Measurements from ENCODE around the gene TSSK1B. TPM values are rescaled to one million over a fixed set of nuclear protein-coding genes. Genes with fewer than 3 reads are reported as not detected.

Gene TSSK1B
- total RNA-seq, 2 experiments from 2014 or later = not detected

DNA sequence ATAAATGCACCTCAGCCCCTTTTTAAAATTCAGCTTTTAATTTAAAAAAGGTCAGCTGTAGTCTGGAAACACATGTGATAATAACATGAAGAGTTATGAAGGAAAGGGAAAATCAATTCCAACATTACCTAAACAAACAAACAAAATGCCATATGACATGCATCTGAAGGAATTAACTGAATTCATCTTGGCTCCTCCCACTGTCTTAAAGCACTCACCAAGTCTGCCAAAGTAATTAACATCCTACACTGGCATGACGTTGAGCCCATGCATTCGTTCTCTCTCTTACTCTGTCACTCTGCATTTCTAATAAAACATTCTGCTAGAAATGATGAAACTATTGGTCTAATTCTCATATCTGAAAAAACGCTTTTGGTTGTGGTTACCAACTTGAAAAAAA lies 37.7 kb downstream of the TSSK1B start:
- DNase-seq (no peak), ATAC-seq (ENCODE audit: poor library complexity) (no peak)
- Histone ChIP-seq H3K4me1 (ENCODE audit: insufficient read depth, low read length) (no peaks in the 10 kb centered on the region), H3K27me3 (ENCODE audit: control insufficient read depth in 1 of 2, insufficient read depth in 2 of 2, low read length in 2 of 2) (peaks cover 4 to 5% of the 10 kb centered on the region in 2 experiments), H3K27ac (ENCODE audit: low read depth in 1 of 2, low read length in 2 of 2) (no peak overlapping the region), H3K9me3 (ENCODE audit: control insufficient read depth in 1 of 2, insufficient read depth in 1 of 2, low read length in 2 of 2) (no peaks in the 10 kb centered on the region), H3K36me3 (ENCODE audit: insufficient read depth, low read length) (no peaks in the 10 kb centered on the region), H3K4me3 (ENCODE audit: low read length) (no peak overlapping the region)
- Mint-ChIP-seq H3K9me3 (no peaks in the 10 kb centered on the region), H3K36me3 (ENCODE audit: low read depth) (no peaks in the 10 kb centered on the region), H3K27me3 (peaks cover 8% of the 10 kb centered on the region), H3K4me1 (ENCODE audit: low read depth) (no peaks in the 10 kb centered on the region), H3K4me3 (no peak overlapping the region), H3K27ac (no peak overlapping the region)
- ChIA-PET CTCF (no interaction called here), POLR2A (no interaction called here)
- intact Hi-C loops (cut with DNase I, micrococcal nuclease) = no loop called here
- TF ChIP-seq, protein P1, sequence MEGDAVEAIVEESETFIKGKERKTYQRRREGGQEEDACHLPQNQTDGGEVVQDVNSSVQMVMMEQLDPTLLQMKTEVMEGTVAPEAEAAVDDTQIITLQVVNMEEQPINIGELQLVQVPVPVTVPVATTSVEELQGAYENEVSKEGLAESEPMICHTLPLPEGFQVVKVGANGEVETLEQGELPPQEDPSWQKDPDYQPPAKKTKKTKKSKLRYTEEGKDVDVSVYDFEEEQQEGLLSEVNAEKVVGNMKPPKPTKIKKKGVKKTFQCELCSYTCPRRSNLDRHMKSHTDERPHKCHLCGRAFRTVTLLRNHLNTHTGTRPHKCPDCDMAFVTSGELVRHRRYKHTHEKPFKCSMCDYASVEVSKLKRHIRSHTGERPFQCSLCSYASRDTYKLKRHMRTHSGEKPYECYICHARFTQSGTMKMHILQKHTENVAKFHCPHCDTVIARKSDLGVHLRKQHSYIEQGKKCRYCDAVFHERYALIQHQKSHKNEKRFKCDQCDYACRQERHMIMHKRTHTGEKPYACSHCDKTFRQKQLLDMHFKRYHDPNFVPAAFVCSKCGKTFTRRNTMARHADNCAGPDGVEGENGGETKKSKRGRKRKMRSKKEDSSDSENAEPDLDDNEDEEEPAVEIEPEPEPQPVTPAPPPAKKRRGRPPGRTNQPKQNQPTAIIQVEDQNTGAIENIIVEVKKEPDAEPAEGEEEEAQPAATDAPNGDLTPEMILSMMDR (IDR thresholded peaks at IDR 0.05) = no peak

DNA sequence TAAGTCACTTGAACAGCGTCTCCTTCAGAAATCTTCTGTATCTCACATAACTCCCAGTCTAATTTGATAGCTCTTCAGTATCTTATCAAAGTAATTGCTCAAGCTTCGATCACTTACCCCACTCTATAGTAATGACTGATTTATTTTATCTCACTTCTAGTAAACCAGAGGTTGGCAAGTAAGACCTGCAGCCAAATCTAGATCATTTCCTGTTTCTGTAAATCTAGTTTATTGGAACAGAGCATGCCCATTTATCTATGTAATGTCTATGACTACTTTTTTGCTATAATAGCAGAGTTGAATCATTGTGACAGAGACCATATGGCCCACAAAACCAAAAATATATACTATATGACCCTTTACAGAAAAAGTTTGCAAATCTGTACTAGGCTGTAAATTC lies 40.1 kb downstream of the TSSK1B start:
- H3K27ac ChIP-seq (ENCODE audit: low read depth in 1 of 2, low read length in 2 of 2) = no peak overlapping the region
- ATAC-seq (ENCODE audit: poor library complexity) (no peak), DNase-seq (no peak)
- H3K4me1 ChIP-seq (ENCODE audit: insufficient read depth, low read length) = no peaks in the 10 kb centered on the region
- Mint-ChIP-seq H3K4me3 (no peak overlapping the region), H3K27me3 (peaks cover 19% of the 10 kb centered on the region), H3K27ac (no peak overlapping the region), H3K9me3 (no peaks in the 10 kb centered on the region), H3K36me3 (ENCODE audit: low read depth) (no peaks in the 10 kb centered on the region), H3K4me1 (ENCODE audit: low read depth) (no peaks in the 10 kb centered on the region)
- TF ChIP-seq, protein P1 (IDR thresholded peaks at IDR 0.05) = no peak
- ChIA-PET POLR2A (no interaction called here), CTCF (no interaction called here)
- H3K27me3 ChIP-seq (ENCODE audit: control insufficient read depth in 1 of 2, insufficient read depth in 2 of 2, low read length in 2 of 2) = peaks cover 12 to 13% of the 10 kb centered on the region in 2 experiments
- intact Hi-C loops (cut with DNase I, micrococcal nuclease) = no loop called here
- no peaks in the 10 kb centered on the region for H3K9me3 ChIP-seq (ENCODE audit: control insufficient read depth in 1 of 2, insufficient read depth in 1 of 2, low read length in 2 of 2)
- H3K4me3 ChIP-seq (ENCODE audit: low read length) = no peak overlapping the region
- H3K36me3 ChIP-seq (ENCODE audit: insufficient read depth, low read length) = no peaks in the 10 kb centered on the region

DNA sequence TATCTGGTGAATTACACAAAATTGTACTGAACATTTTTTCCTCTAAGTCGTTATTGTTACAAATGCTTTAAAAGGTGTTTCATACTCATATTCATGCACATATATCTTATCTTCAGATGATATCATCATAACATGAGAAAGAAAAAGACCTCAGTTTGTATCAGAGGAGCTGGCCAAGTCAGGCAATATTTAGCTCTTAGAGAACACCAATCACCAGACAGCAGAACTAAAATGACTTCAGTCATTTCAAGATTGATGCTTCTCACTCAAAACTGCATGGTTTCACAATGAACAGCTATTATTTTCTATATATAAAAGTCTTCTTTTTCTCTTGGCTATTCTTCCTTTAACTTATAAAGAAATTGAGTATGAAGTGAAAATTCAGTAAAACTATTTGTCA lies 44.6 kb downstream of the TSSK1B start:
- Mint-ChIP-seq H3K9me3 (no peaks in the 10 kb centered on the region), H3K36me3 (ENCODE audit: low read depth) (no peaks in the 10 kb centered on the region), H3K27ac (no peak overlapping the region), H3K4me3 (no peak overlapping the region), H3K4me1 (ENCODE audit: low read depth) (no peaks in the 10 kb centered on the region), H3K27me3 (peaks cover 43% of the 10 kb centered on the region)
- intact Hi-C loops (cut with DNase I, micrococcal nuclease) = no loop called here
- no peak for DNase-seq
- H3K27ac ChIP-seq (ENCODE audit: low read depth in 1 of 2, low read length in 2 of 2) = no peak overlapping the region
- no peaks in the 10 kb centered on the region for H3K36me3 ChIP-seq (ENCODE audit: insufficient read depth, low read length)
- ChIA-PET POLR2A (no interaction called here), CTCF (no interaction called here)
- peaks cover 15 to 17% of the 10 kb centered on the region in 2 experiments for H3K27me3 ChIP-seq (ENCODE audit: control insufficient read depth in 1 of 2, insufficient read depth in 2 of 2, low read length in 2 of 2)
- H3K4me1 ChIP-seq (ENCODE audit: insufficient read depth, low read length) = no peaks in the 10 kb centered on the region
- no peaks in the 10 kb centered on the region for H3K9me3 ChIP-seq (ENCODE audit: control insufficient read depth in 1 of 2, insufficient read depth in 1 of 2, low read length in 2 of 2)
- no peak for ATAC-seq (ENCODE audit: poor library complexity)
- H3K4me3 ChIP-seq (ENCODE audit: low read length) = no peak overlapping the region
- TF ChIP-seq, protein P1 (IDR thresholded peaks at IDR 0.05) = no peak
